GM12891 (cell line): ENCODE measurements around the gene SLIT1.

Experiments
- POLR2A ChIP-seq: IDR thresholded peaks from 2 replicates; pipeline ENCODE4 v1.6.1; 2011; ENCODE audit warnings: low read depth, low read length, control low read depth
- POLR2AphosphoS5 ChIP-seq: IDR thresholded peaks from 2 replicates; pipeline ENCODE4 v1.6.1; 2011; ENCODE audit warnings: low read depth, low read length, control low read depth
- POU2F2 ChIP-seq: IDR thresholded peaks from 2 replicates; pipeline ENCODE4 v1.6.1; 2011; ENCODE audit warnings: low read depth, mild to moderate bottlenecking, control low read depth, low read length, moderate library complexity
- SPI1 ChIP-seq: IDR thresholded peaks from 2 replicates; pipeline ENCODE4 v1.6.1; 2011; ENCODE audit warnings: low read depth, low read length, control low read depth

DNA sequence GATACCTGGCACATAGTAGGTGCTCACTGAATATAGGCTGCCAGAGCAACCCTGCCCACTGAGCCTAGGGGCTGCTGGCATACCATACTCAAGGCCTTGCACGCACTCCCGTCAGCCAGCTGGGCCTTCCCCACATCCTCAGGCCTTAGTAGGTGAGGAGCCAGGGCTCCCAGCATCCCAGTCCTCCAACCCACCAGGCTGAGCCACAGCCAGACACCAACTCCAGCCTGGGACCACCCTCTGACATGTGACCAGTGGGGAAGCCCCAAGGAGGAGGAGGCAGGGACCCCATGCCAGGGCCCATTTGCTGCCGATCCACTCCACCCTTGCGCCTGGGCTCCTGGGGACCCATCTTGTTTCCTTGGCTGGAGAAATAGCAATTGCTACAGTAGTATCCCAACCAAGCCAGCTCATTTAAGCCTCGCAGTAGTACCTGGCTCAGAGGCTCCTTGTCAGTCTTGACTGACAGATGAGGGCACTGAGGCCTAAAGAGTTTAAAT, 11.4 kb downstream of the SLIT1 start:
- TF ChIP-seq POU2F2 (no peak), SPI1 (no peak), POLR2AphosphoS5 (no peak), POLR2A (no peak)
